ENCODE measurements around the gene TAOK1.

The TAOK1 gene

DNA sequence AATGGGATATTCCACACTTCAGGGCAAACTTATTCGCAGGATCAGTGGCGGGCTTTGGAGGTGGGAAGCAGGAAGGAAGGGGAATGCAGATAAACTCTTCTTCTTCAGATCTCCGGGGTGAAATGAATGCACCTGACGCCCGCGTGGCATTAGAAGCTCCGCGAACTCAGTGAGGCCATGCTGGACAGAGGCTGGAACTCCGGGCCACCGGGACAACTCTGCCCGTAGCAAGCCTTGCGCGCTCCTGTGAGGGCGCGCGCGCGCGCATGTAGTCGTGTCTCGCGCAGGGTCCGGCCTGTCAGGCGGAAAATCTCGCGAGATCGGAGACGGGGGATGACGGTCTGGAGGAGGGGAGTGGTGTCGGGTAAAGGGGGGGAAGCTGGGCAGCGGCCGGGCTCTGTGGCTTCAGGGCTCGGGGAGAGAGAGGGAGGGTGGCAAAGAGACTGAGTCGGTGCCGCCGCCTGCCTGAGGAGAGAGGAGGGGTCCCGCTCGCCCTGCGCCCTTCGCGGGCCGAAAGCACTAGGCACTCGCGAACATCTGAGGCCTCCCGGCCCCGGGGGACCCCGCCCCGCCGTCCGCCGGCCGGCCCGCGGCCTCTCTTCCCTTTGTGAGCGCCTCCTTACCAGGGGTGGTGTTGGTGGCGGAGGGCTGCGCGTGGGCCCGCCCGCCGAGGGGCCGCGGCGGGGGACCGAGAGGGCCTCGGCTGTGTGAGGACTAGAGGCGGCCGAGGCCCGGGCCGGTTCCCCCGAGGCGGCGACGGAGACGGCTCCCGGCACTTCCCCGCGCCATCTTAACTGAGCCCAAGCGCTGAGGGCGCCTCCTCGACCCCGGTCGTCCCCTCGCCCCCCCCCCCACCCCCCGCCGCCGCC is at the start of gene TAOK1:
TSS of gene TAOK1 (plus strand) at position 382 of the 869 bp plus-strand sequence. CDS start 61,186 bp downstream, outside the sequence.
- Histone ChIP-seq H4K20me1 (ENCODE audit: control insufficient read depth, insufficient read depth, low read depth, low read length) (no peaks in the 10 kb centered on the region), H3K4me1 (ENCODE audit: control insufficient read depth, low read length) (peaks cover 57% of the 10 kb centered on the region), H3K9me3 (ENCODE audit: control insufficient read depth, insufficient read depth, low read length) (no peaks in the 10 kb centered on the region), H3K9me2 (replicated peaks; ENCODE audit: control insufficient read depth, low read length) (no peaks in the 10 kb centered on the region), H3K27me3 (ENCODE audit: control insufficient read depth, low read length) (no peaks in the 10 kb centered on the region), H3K36me3 (ENCODE audit: control insufficient read depth, low read length) (peaks cover 18% of the 10 kb centered on the region), H3K79me2 (ENCODE audit: control insufficient read depth, low read length) (peaks cover 69% of the 10 kb centered on the region), H3K4me3 (ENCODE audit: low read length) (peak within 1 kb of the TSS; percentile 85), H3K27ac (ENCODE audit: low read depth, low read length) (peak within 1 kb of the TSS; percentile 69), H3K4me2 (ENCODE audit: low read length) (peak within 1 kb of the TSS; percentile 76), H3F3A (ENCODE audit: control insufficient read depth, insufficient read depth) (0 out of 2 replicates have a peak, but pooled peaks cover 2% of the 10 kb centered on the region)
- TF ChIP-seq EZH2phosphoT487 (IDR thresholded peaks at IDR 0.05; ENCODE audit: borderline replicate concordance, low read length), result no peak
- no peak for TF ChIP-seq CTCF (IDR thresholded peaks at IDR 0.05; ENCODE audit: low read depth, low read length, poor library complexity, severe bottlenecking)

DNA sequence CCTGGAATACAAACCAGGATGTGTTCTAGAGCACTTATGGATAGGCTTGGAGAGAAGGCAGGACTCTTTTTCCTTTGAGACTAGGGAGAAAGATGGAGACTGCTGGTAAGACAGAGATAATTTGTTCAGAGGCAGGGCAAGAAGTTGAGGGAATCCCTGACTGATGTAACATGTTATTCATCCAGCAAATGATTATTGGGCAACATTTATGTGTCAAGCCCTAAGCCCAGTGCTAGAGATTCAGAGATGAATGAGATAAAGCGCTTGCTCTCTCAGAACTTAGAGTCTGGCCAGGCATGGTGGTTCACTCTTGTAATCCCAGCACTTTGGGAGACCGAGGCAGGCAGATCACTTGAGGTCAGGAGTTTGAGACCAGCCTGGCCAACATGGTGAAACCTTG is 48.4 kb upstream of the TAOK1 start:
- peaks cover 16% of the 10 kb centered on the region for H3K27me3 ChIP-seq (ENCODE audit: control insufficient read depth, low read length)
- H3K9me2 ChIP-seq (replicated peaks; ENCODE audit: control insufficient read depth, low read length), result no peaks in the 10 kb centered on the region
- no peak overlapping the region for H3K27ac ChIP-seq (ENCODE audit: low read depth, low read length)
- no peaks in the 10 kb centered on the region for H3K79me2 ChIP-seq (ENCODE audit: control insufficient read depth, low read length)
- TF ChIP-seq CTCF (IDR thresholded peaks at IDR 0.05; ENCODE audit: low read depth, low read length, poor library complexity, severe bottlenecking), result no peak
- no peak for TF ChIP-seq EZH2phosphoT487 (IDR thresholded peaks at IDR 0.05; ENCODE audit: borderline replicate concordance, low read length)
- H3K4me2 ChIP-seq (ENCODE audit: low read length), result no peak overlapping the region
- H3F3A ChIP-seq (ENCODE audit: control insufficient read depth, insufficient read depth), result no peaks in the 10 kb centered on the region
- H3K36me3 ChIP-seq (ENCODE audit: control insufficient read depth, low read length), result no peaks in the 10 kb centered on the region
- H3K4me1 ChIP-seq (ENCODE audit: control insufficient read depth, low read length), result peaks cover 8% of the 10 kb centered on the region
- no peak overlapping the region for H3K4me3 ChIP-seq (ENCODE audit: low read length)
- no peaks in the 10 kb centered on the region for H3K9me3 ChIP-seq (ENCODE audit: control insufficient read depth, insufficient read depth, low read length)
- no peaks in the 10 kb centered on the region for H4K20me1 ChIP-seq (ENCODE audit: control insufficient read depth, insufficient read depth, low read depth, low read length)

- peaks cover 16% of the 10 kb centered on the region for H3K27me3 ChIP-seq (ENCODE audit: control insufficient read depth, low read length)
- H3K36me3 ChIP-seq (ENCODE audit: control insufficient read depth, low read length), result no peaks in the 10 kb centered on the region
- H3F3A ChIP-seq (ENCODE audit: control insufficient read depth, insufficient read depth), result no peaks in the 10 kb centered on the region
- no peaks in the 10 kb centered on the region for H3K9me2 ChIP-seq (replicated peaks; ENCODE audit: control insufficient read depth, low read length)
- H3K4me1 ChIP-seq (ENCODE audit: control insufficient read depth, low read length), result peaks cover 8% of the 10 kb centered on the region
- H3K4me2 ChIP-seq (ENCODE audit: low read length), result no peak overlapping the region
- H4K20me1 ChIP-seq (ENCODE audit: control insufficient read depth, insufficient read depth, low read depth, low read length), result no peaks in the 10 kb centered on the region
- no peaks in the 10 kb centered on the region for H3K9me3 ChIP-seq (ENCODE audit: control insufficient read depth, insufficient read depth, low read length)
- no peaks in the 10 kb centered on the region for H3K79me2 ChIP-seq (ENCODE audit: control insufficient read depth, low read length)
- no peak overlapping the region for H3K4me3 ChIP-seq (ENCODE audit: low read length)
- TF ChIP-seq CTCF (IDR thresholded peaks at IDR 0.05; ENCODE audit: low read depth, low read length, poor library complexity, severe bottlenecking), result no peak
- no peak for TF ChIP-seq EZH2phosphoT487 (IDR thresholded peaks at IDR 0.05; ENCODE audit: borderline replicate concordance, low read length)
- H3K27ac ChIP-seq (ENCODE audit: low read depth, low read length), result no peak overlapping the region
These were observed 47.9 kb upstream of the TAOK1 start for GRCh38 chr17:29342158-29342765.
